ENCODE results near the gene CCDC43.
A peak's percentile ranks its signal among the peaks of the same experiment; 100 is the strongest.
"Not testable (repeated sequence)": the region's sequence is repeated elsewhere in the genome, so short reads cannot be mapped to it uniquely, and the experiment has no call there.

CCDC43 gene, protein sequence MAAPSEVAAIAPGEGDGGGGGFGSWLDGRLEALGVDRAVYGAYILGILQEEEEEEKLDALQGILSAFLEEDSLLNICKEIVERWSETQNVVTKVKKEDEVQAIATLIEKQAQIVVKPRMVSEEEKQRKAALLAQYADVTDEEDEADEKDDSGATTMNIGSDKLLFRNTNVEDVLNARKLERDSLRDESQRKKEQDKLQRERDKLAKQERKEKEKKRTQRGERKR

DNA sequence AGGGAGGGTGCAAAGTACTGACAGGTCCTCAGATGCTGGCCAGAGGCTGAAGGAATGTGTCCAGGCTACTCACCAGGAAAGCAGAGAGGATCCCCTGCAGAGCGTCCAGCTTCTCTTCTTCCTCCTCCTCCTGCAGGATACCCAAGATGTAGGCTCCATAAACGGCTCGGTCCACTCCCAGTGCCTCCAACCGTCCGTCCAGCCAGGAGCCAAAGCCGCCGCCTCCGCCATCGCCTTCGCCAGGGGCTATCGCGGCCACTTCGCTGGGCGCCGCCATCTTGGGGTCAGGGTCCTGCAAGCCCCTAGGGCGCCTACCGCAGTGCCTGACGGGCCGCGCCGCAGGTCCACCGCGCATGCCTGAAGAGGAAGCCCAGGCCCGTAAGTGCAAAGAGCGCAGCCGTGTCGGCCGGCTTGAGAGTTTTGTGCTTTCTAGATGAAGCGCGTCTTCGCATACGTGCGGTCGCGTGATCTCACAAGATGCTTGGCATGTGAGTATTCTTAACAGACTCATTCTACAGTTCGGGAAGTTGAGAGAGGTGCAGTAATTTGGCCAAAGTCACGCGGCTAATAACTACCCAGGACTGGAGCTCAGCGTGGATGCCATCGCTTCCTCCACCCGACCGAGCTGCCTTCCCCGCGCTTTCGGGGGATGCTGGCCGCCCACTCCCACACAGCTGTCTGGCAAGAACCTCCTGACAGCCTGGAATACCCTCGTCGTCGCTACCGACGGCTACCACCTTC, at the start of gene CCDC43:
Gene CCDC43 (minus strand): TSS at position 300 of the 741 bp plus-strand sequence. CDS start 23 bp downstream, at position 277.
- FAIRE-seq (peak; percentile 91), DNase-seq (ENCODE audit: extremely low spot score, insufficient read length, low read depth) (peak; percentile 84)

DNA sequence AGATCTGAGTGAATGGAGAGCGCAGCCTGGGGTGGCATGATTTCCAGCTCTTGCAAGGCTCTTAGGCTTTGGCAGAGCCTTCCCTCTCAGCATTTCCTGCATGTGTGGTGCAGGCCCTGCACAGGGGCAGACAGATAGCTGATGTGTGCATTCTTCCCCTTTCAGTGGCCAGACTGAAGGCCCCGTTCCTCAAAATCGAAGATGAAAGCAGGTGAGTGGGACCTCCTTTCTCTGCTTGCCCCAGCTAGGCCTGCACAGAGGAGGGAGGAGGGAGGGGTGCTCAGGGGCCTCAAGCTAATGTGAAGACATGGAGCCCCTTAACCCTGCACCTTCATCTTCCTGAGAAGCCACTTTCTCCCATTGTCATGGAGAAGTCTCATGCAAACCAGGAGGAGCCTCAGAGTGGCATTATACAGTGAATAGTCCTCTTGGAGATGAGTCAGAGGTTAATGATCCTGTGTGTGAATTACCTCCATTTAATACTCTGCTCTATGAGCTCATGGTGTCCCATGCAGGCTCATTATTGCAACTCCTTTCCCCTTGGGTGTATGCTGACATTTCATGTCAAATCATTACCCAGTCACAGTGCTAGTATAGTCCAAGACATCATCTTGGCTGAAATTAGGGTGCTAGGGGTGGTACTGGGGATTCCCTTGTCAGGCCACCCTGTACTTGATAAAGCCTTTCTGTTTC, 48.8 kb upstream of the CCDC43 start:
- DNase-seq (ENCODE audit: extremely low spot score, insufficient read length, low read depth) (no peak), FAIRE-seq (no peak)

DNA sequence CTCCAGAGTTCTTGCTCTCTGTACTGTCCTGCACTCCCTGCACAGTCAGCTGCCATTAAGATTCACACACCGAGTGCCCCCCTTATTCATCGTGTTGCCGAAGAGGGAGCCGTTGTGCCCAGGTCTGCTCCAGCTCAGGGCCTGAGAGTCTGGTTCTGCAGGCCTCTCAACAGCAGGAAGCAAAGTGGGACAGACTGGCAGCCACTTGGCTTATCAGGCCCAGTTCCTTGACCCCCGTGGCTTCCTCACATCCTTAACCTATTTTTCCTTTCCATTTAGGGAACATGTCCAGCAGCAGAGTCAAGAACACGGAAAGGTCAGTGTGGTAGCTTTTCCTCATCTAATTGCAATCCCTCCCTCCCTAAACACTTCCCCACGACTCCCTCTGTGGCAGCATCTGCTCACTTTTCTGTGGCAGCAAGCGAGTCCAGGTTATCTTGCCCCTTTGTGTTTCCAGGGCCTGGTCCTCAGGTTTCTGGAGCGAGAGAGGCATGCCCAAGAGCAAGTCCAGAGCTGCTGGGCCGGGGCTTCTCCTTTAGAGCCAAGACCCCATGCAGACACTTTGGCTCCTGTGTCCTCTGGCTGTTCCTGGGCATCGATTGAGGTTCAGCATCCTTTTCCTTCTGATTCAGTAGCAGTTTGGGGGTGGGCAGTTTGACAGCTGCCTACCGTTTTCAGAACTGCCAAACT, 47.1 kb upstream of the CCDC43 start:
- DNase-seq (ENCODE audit: extremely low spot score, insufficient read length, low read depth) (no peak), FAIRE-seq (no peak)

DNA sequence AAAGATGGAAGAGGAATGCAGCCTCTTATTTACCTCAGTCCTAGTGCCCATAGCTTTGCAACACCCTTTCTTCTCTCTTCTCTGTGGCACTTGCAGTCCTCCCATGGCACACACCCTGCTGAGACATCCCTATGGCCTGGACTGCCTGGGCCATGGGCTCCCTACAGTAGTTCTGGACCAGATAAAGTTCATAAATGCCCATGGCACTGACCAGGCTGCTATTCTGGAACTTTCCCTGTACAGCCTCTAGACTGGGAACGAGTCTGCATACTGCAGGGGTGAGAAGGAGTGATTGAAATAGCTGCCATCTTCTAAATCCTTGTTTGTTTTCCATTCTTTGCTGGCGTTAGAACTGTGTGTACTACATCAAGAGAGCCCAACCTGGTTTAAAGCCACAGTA, 44.7 kb upstream of the CCDC43 start:
- FAIRE-seq (no peak), DNase-seq (ENCODE audit: extremely low spot score, insufficient read length, low read depth) (no peak)

DNA sequence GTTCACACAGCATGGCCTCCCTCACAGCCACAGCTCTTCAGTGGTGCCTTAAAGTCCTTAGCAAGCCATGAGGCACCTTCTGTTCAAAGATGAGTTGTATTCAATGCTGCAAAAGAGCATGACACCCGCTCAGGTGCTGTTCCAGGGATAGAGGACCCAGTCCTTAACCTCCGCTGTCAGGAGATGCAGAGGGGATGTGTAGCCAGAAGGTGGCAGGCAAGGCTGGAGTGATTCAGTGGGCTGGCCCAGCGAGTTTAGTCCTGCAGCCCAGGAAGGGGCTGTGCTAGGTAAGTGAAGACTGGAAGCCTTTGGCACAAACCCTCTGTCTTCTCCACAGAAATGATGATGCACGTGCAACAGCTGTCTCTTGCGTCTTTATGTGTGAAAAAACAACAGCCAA, 44.2 kb upstream of the CCDC43 start:
- DNase-seq (ENCODE audit: extremely low spot score, insufficient read length, low read depth) (no peak), FAIRE-seq (no peak)

DNA sequence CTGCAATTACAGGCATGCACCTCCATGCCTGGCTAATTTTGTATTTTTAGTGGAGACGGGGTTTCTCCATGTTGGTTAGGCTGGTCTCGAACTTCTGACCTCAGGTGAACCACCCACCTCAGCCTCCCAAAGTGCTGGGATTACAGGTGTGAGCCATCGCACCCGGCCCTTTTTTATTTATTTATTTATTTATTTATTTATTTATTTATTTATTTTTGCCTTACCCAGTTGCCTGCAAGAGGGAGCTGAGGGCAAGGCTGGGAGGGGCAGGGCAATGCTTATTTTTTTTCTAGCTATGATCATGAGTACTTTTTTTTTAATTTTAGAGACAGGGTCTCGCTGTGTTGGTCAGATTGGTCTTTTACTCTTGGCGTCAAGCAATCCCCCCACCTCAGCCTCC, 36.5 kb upstream of the CCDC43 start:
- FAIRE-seq; DNase-seq (ENCODE audit: extremely low spot score, insufficient read length, low read depth): not testable (repeated sequence)

DNA sequence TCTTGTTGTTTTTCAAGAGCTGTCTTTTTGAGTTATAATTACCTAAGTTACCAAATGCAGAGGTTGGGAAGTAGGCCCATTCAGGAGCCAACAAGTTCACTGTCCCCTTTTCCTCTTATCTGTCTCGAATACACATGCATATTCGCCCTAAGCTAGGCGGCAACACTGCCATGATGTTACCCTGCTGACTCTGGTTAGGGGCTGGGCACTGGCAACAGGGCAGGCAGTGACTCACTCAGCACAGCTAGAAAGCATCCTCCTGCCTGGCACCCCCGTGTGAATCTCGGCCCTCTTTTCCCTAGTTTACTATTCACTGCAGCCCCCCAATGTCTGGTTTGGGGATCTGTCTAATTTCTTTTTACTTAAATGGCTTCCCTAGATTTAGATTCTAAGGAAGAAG, 32.7 kb upstream of the CCDC43 start:
- no peak for DNase-seq (ENCODE audit: extremely low spot score, insufficient read length, low read depth)
- no peak for FAIRE-seq

DNA sequence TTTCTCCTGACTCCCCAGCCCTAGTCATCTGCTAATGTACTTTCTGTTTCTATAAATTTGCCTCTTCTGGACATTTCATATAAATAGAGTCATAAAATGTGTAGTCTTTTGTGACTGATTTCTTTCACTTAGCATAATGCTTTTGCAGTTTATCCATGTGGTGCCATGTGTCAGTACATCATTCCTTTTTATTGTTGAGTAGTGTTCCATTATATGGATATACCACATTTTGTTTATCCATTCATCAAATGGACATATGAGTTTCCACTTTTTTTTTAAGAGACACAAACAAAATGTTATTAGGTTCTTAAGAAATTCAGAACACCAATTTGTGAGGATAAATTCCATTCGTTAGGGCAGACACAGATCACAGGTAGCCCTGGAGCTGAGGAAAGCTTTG, 29.9 kb upstream of the CCDC43 start:
- DNase-seq (ENCODE audit: extremely low spot score, insufficient read length, low read depth), result no peak
- FAIRE-seq, result no peak

DNA sequence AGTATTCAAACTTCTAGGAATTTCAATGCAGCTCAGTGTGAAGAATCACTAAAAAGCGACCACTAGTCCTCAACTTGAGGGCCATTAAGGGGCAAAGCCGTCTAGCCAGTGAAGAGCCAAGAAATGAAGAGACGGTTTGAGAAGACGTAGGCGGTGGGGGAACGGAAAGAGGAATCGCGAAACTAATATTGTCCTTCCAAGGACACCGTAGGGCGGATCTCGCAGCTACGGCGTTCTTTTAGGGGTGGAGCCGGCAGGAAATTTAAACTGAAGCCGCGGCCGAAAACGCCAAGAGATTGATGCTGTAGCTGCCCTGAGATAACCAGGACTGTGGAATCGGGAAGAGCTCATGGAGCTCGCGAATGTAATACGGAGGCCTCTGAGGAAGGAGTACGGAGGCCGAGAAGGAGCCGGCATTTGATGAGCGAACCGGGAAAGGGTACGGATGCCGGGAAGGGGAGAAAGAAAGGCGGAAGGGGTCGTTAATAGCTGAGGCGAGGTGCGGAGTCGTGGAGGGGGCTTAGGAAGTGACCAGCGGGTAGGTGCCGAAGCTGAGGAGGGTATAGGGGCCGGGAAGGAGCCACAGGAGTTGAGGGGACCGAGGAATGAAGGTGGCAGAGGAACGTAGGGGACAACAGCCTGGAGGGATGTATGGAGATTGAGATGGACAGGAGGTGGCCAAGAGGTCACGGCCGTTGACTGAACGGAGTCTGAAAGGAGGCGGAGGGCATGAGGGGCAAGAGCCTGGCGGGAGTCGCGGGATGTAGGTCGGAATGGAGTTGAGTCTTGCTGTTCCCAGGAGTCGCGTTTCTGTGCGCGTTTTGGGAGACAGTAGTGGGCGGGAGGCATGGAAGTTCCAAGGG, 19.1 kb upstream of the CCDC43 start, which contains the start of gene DBF4B:
Gene DBF4B (plus strand): TSS at position 265 of the 863 bp plus-strand sequence. CDS start 156 bp downstream, at position 421.
- peak; percentile 76 for DNase-seq (ENCODE audit: extremely low spot score, insufficient read length, low read depth)
- FAIRE-seq, result peak; percentile 86

DNA sequence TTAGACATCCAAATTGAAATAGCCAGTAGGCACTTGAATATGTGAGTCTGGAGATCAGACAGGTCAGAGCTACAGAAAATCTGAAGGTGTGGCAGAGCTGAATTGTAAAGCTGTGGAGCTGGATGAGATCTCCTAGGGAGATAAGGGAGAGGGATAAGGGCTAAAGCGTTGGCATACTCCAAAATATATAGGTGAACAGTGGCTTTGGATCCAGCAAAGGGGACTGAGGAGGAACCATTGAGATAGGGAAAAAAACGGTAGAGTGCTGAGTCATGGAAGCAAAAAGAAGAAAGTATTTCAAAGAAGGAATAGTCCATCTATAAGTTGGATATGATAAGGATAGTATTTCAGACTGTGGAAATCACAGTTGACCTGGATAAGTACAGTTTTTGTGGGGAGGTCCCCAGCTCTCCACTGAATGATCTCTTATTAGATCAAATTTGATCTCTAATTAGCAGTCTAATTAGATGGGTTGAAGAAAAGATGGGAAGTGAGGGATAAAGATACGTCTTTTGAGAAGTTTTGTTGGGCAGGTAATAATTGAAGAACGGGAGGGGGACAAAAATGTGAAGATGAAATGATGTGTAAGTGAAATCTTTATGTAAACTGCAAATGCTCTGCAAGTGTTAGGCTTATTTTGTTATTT, 18.3 kb upstream of the CCDC43 start:
- no peak for DNase-seq (ENCODE audit: extremely low spot score, insufficient read length, low read depth)
- no peak for FAIRE-seq

DNA sequence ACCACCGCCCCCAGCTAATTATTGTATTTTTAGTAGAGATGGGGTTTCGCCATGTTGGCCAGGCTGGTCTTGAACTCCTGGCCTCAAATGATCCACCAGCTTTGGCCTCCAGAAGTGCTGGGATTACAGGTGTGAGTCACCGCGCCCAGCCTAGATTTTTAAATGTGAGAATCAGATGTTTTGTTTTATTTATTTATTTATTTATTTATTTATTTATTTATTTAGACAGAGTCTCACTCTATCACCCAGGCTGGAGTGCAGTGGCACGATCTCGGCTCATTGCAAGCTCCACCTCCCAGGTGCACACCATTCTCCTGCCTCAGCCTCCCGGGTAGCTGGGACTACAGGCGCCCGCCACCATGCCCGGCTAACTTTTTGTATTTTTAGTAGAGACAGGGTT, 10.7 kb upstream of the CCDC43 start:
- not testable (repeated sequence) for FAIRE-seq; DNase-seq (ENCODE audit: extremely low spot score, insufficient read length, low read depth)

DNA sequence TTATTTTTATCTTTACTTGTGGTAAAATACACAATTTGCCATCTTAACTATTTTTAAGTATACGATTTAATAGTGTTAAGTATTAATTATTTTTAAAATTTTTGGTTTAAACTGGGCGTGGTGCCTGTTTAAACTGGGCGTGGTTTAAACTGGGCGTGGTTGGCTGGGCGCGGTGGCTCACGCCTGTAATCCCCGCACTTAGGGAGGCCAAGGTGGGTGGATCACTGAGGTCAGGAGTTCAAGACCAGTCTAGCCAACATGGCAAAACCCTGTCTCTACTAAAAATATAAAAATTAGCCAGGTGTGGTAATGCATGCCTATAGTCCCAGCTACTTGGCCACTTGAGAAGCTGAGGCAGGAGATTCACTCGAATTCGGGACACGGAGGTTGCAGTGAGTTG, 4.0 kb upstream of the CCDC43 start:
- DNase-seq (ENCODE audit: extremely low spot score, insufficient read length, low read depth), result no peak
- no peak for FAIRE-seq

DNA sequence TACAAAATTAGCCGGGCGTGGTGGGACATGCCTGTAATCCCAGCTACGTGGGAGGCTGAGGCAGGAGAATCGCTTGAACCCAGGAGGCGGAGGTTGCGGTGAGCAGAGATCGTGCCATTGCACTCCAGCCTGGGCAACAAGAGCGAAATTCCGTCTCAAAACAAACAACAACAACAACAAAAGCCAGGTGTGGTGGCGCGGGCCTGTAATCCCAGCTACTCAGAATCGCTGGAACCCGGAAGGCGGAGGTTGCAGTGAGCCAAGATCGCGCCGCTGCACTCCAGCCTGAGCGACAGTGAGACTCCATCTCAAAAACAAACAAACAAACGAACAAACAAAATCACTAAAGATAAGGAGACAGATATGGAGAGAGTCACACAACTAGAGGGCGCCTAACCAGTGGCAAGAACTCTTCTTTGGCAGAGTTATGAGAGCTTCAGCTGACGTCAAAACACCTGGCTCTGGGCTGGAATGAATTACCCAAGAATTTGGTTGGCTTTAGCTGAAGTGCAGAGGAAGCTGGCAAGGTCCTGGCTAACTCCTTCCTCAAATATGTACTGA, 1.2 kb upstream of the CCDC43 start:
- FAIRE-seq; DNase-seq (ENCODE audit: extremely low spot score, insufficient read length, low read depth): not testable (repeated sequence)

DNA sequence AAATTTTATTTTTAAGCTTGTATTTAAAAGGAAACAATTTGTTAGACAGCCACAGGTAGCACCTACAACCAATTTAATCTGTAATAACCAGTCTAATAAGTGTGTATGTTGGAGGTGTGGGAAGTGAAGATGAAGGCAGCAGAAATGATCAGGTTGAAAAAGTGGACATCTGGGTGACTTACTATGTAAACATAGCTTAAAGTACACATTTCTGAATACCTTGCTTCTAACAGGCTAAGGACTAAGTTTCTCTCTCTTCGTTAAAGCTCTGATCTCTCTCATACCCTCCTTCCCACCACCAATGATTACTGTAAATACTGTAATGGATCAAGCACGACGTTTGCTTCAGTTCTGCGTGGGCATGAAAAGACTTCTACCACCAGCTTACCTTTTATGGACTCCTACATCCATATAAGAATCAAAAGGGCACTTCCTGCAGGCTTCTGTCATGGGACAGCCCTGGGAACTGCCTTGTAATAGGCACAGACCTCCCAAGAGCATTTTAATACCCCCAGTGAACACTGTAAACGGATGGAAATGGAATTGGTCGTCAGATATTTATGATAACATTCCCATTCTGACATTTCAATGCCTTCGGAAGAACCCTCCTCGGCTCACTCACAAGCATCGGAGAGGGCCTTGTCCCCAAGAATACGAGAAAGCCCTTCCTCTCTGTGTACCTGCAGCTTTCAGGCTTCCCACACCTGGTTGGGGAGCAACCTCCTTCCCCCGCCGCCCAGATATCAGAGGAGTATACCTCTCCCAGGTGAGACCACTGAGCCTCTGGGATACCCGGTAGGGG, 700 bp downstream of the CCDC43 start:
- DNase-seq (ENCODE audit: extremely low spot score, insufficient read length, low read depth), result no peak
- no peak for FAIRE-seq

DNA sequence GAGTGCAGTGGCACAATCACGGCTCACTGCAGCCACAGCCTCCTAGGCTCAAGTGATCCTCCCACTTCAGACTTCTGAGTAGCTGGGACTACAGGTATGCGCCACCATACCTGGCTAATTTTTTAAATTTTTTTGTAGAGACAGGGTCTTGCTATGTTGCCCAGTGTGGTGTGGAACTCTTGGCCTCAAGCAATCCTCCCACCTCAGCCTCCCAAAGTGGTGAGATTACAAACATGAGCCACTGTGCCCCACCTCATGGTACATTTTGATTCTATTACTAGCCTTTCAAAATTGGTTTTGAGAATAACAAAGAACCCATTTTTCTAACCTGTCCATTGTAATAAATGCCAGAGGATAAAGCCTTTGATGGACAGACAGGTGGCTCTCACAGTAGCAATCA, 1.4 kb downstream of the CCDC43 start:
- DNase-seq (ENCODE audit: extremely low spot score, insufficient read length, low read depth) (no peak), FAIRE-seq (no peak)

DNA sequence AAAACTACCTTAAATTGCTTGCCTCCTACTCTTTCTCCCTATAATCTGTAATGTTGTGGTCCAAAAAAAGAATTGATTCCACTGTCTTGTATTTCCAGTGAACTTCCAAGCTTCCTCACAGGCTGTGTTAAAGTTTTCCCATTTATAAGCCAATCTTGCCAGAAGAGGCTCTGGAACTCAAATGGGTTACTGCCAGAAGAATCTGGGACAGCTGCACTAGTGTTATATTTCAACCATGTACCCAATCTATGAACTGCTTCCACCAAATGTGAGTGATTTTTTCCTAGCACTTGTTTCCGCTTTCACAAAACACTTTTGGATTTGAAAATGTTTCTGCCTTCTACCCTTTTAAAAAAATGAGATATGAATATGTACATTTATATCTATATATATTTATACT, 1.8 kb downstream of the CCDC43 start:
- FAIRE-seq (no peak), DNase-seq (ENCODE audit: extremely low spot score, insufficient read length, low read depth) (no peak)

DNA sequence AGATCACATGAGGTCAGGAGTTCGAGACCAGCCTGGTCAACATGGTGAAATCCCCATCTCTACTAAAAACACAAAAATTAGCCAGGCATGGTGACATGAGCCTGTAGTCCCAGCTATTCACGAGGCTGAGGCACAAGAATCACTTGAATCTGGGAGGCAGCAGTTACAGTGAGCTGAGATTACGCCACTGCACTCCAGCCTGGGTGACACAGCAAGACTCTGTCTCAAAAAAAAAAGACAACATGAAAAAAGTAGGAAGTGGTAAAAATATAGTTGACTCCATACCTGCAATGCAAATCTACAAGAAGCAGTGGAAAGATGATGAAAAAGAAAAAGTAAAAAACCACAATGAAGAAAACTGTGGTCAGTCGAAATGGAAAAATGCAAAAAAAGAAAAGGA, 6.3 kb downstream of the CCDC43 start:
- FAIRE-seq; DNase-seq (ENCODE audit: extremely low spot score, insufficient read length, low read depth): not testable (repeated sequence)

DNA sequence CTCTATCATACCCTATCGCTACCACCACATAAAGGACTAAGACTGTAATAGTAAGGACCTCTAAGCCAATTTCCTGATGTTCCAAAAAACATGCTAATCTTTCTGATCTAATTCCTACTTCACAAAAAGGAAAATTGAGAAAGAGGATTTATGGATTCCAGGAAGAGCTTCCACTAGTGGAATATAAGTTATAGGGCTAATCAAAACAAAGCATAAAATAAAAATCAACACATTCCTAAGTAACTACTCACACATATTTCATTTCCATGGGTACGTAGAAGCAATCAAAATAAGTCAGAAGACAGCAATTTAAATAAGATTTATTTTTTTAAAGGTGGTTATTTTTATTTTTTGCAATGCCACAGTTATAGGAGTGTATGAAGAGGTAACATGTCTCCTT, 12.4 kb downstream of the CCDC43 start:
- DNase-seq (ENCODE audit: extremely low spot score, insufficient read length, low read depth), result no peak
- no peak for FAIRE-seq

All from GM18507 (cell line).